Peyer's patch (tissue), 4 donors: Measurements from ENCODE around the gene AFG1L. TPM values are rescaled to one million over a fixed set of nuclear protein-coding genes. Genes with fewer than 3 reads are reported as not detected.

ENCODE experiments used
- DNase-seq, 3 donors: peaks; one replicate each; pipeline ENCODE4 v3.0.0-alpha.2; 2017 to 2019
- H3K27ac ChIP-seq, 4 donors: fragments of 200-600 bp; sonication (generic); one replicate each; pipeline ENCODE4 v1.5.1; 2016 to 2019
- H3K27me3 ChIP-seq, 2 donors: fragments of 200-600 bp; sonication (generic); one replicate each; pipeline ENCODE4 v1.5.1; 2019
- H3K36me3 ChIP-seq, 3 donors: fragments of 200-600 bp; sonication (generic); one replicate each; pipeline ENCODE4 v1.5.1; 2016 to 2019
- H3K4me1 ChIP-seq, 4 donors: fragments of 200-600 bp; sonication (generic); one replicate each; pipeline ENCODE4 v1.5.1; 2016 to 2019
- H3K4me3 ChIP-seq, 4 donors: fragments of 200-600 bp; sonication (generic); 1 replicate in 3 of 4; 2 replicates in 1 of 4; pipeline ENCODE4 v1.5.1; 2016 to 2019; ENCODE audit warnings: mild to moderate bottlenecking in 1 of 4
- H3K9me3 ChIP-seq, 4 donors: fragments of 200-600 bp; sonication (generic); one replicate each; pipeline ENCODE4 v1.5.1; 2016 to 2019; ENCODE audit warnings: mild to moderate bottlenecking in 1 of 4
- CTCF ChIP-seq, 6 experiments: fragments of 450-650 bp in 4 of 6; fragments of 200-600 bp in 2 of 6; sonication (generic) in 1 of 6; IDR thresholded peaks; one replicate each; pipeline ENCODE4 v1.5.1; 2017 to 2019; ENCODE audit warnings: antibody characterized with exemption in 6 of 6, mild to moderate bottlenecking in 3 of 6, moderate library complexity in 1 of 6
- POLR2A ChIP-seq, 2 donors: fragments of 450-650 bp; IDR thresholded peaks; one replicate each; pipeline ENCODE4 v1.5.1; 2017; ENCODE audit warnings: antibody characterized with exemption in 2 of 2, mild to moderate bottlenecking in 2 of 2, moderate library complexity in 2 of 2
- total RNA-seq, 4 donors: library from RNA; depleted of rRNA; stranded (reverse); fragments of >200 nt; gene quantifications; one replicate each; pipeline ENCODE4 v1.1.0, GENCODE V29; 2016

AFG1L gene
- total RNA-seq, 4 donors from 2014 or later: 6.0 to 15.1 (median 8.1) TPM

GRCh38 chr6:108543175-108543940 lies 248.5 kb downstream of the AFG1L start:
- no peak overlapping the region for H3K27ac ChIP-seq
- no peaks in the 10 kb centered on the region for H3K36me3 ChIP-seq
- H3K9me3 ChIP-seq: no peaks in the 10 kb centered on the region
- TF ChIP-seq CTCF (IDR thresholded peaks at IDR 0.05) (no peak), POLR2A (IDR thresholded peaks at IDR 0.05) (no peak)
- DNase-seq: no peak
- no peak overlapping the region for H3K4me3 ChIP-seq
- no peaks in the 10 kb centered on the region for H3K4me1 ChIP-seq
- H3K27me3 ChIP-seq: no peaks in the 10 kb centered on the region

GRCh38 chr6:108544606-108545005 lies 249.8 kb downstream of the AFG1L start:
- Histone ChIP-seq H3K27ac (peak overlapping the region in 1 of 4 donors; percentile 13), H3K9me3 (no peaks in the 10 kb centered on the region), H3K4me1 (no peaks in the 10 kb centered on the region), H3K27me3 (no peaks in the 10 kb centered on the region), H3K36me3 (no peaks in the 10 kb centered on the region), H3K4me3 (no peak overlapping the region)
- TF ChIP-seq CTCF (IDR thresholded peaks at IDR 0.05) (no peak), POLR2A (IDR thresholded peaks at IDR 0.05) (no peak)
- no peak for DNase-seq

GRCh38 chr6:108546079-108547049 lies 251.5 kb downstream of the AFG1L start:
- Histone ChIP-seq H3K36me3 (no peaks in the 10 kb centered on the region), H3K9me3 (no peaks in the 10 kb centered on the region), H3K4me1 (no peaks in the 10 kb centered on the region), H3K4me3 (no peak overlapping the region), H3K27me3 (no peaks in the 10 kb centered on the region), H3K27ac (no peak overlapping the region)
- TF ChIP-seq POLR2A (IDR thresholded peaks at IDR 0.05) (no peak), CTCF (IDR thresholded peaks at IDR 0.05) (no peak)
- no peak for DNase-seq

GRCh38 chr6:108549241-108549640 lies 254.4 kb downstream of the AFG1L start:
- H3K27me3 ChIP-seq: no peaks in the 10 kb centered on the region
- no peak overlapping the region for H3K27ac ChIP-seq
- H3K4me3 ChIP-seq: no peak overlapping the region
- no peaks in the 10 kb centered on the region for H3K9me3 ChIP-seq
- no peak for DNase-seq
- TF ChIP-seq POLR2A (IDR thresholded peaks at IDR 0.05) (no peak), CTCF (IDR thresholded peaks at IDR 0.05) (no peak)
- no peaks in the 10 kb centered on the region for H3K4me1 ChIP-seq
- no peaks in the 10 kb centered on the region for H3K36me3 ChIP-seq

- Histone ChIP-seq H3K9me3 (no peaks in the 10 kb centered on the region), H3K4me1 (no peaks in the 10 kb centered on the region), H3K36me3 (no peaks in the 10 kb centered on the region), H3K27ac (no peak overlapping the region), H3K4me3 (no peak overlapping the region), H3K27me3 (no peaks in the 10 kb centered on the region)
- no peak for TF ChIP-seq CTCF (IDR thresholded peaks at IDR 0.05)
- no peak for TF ChIP-seq POLR2A (IDR thresholded peaks at IDR 0.05)
- no peak for DNase-seq
Observed at GRCh38 chr6:108549741-108550140, 254.9 kb downstream of the AFG1L start.
